ENCODE measurements around the gene PPP4R4. TPM values are rescaled to one million over a fixed set of nuclear protein-coding genes. Genes with fewer than 3 reads are reported as not detected.
A peak's percentile ranks its signal among the peaks of the same experiment; 100 is the strongest.

The PPP4R4 gene
- total and polyA plus RNA-seq, 11 donors: 0.06 to 1.0 (median 0.40) TPM; not detected in 6

GRCh38 chr14:94170136-94170535 is 4.0 kb upstream of the PPP4R4 start:
- H3K4me1 ChIP-seq: peaks cover 0 to 16% (median 10%) of the 10 kb centered on the region in 12 donors
- no peak overlapping the region for H3K27ac ChIP-seq
- peaks cover 0 to 19% (median 8%) of the 10 kb centered on the region in 9 donors for H3K27me3 ChIP-seq
- DNase-seq: no peak
- ATAC-seq: no peak
- no peak overlapping the region for H3K4me3 ChIP-seq
- TF ChIP-seq POLR2A (IDR thresholded peaks at IDR 0.05): no peak
- TF ChIP-seq, protein P1, sequence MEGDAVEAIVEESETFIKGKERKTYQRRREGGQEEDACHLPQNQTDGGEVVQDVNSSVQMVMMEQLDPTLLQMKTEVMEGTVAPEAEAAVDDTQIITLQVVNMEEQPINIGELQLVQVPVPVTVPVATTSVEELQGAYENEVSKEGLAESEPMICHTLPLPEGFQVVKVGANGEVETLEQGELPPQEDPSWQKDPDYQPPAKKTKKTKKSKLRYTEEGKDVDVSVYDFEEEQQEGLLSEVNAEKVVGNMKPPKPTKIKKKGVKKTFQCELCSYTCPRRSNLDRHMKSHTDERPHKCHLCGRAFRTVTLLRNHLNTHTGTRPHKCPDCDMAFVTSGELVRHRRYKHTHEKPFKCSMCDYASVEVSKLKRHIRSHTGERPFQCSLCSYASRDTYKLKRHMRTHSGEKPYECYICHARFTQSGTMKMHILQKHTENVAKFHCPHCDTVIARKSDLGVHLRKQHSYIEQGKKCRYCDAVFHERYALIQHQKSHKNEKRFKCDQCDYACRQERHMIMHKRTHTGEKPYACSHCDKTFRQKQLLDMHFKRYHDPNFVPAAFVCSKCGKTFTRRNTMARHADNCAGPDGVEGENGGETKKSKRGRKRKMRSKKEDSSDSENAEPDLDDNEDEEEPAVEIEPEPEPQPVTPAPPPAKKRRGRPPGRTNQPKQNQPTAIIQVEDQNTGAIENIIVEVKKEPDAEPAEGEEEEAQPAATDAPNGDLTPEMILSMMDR (IDR thresholded peaks at IDR 0.05): no peak
- no peaks in the 10 kb centered on the region for H3K9me3 ChIP-seq
- no peaks in the 10 kb centered on the region for H3K36me3 ChIP-seq
- intact Hi-C loops (cut with DNase I): no loop called here
- 74 to 82% (median 81%) methylated on average over 6 of the region's 6 CpGs for WGBS, 4 donors

GRCh38 chr14:94171208-94171607 is 2.9 kb upstream of the PPP4R4 start:
- Histone ChIP-seq H3K27ac (no peak overlapping the region), H3K4me1 (peaks cover 0 to 23% (median 14%) of the 10 kb centered on the region in 12 donors), H3K36me3 (no peaks in the 10 kb centered on the region), H3K4me3 (no peak overlapping the region), H3K9me3 (no peaks in the 10 kb centered on the region), H3K27me3 (peaks cover 0 to 22% (median 4%) of the 10 kb centered on the region in 9 donors)
- ATAC-seq (no peak), DNase-seq (no peak)
- intact Hi-C loops (cut with DNase I): no loop called here
- WGBS, 4 donors: 30 to 40% (median 32%) methylated on average over 3 of the region's 3 CpGs
- TF ChIP-seq, protein P1 (IDR thresholded peaks at IDR 0.05): no peak

DNA sequence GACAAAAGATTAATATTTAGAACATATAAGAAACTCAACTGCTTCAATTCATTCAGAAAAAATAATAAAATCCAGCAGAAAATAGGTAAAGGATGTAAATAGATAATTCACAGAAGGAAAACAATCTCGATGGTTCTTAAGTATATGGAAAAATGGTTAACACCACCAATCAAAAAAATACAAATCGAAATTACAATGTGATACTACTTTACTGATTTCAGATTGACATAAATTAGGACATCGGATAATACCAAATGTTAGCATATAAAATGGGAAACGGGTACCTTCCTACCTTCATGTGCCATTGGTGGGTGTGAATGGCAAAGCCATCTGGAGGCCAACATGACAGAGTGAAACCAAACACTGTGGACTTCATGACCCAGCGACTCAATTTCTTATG is 1.6 kb upstream of the PPP4R4 start:
- intact Hi-C loops (cut with DNase I): no loop called here

GRCh38 chr14:94173471-94173884 is 644 bp upstream of the PPP4R4 start:
- Histone ChIP-seq H3K36me3 (no peaks in the 10 kb centered on the region), H3K27ac (peak overlapping the region in 7 of 12 donors; percentile 29 to 69 (median 38)), H3K4me3 (peak overlapping the region; percentile 43 to 82 (median 64)), H3K4me1 (peaks cover 0 to 23% (median 14%) of the 10 kb centered on the region in 12 donors), H3K27me3 (peaks cover 0 to 45% (median 8%) of the 10 kb centered on the region in 9 donors), H3K9me3 (no peaks in the 10 kb centered on the region)
- ATAC-seq: peak in 2 of 4 donors; percentile 4 to 23
- intact Hi-C loops (cut with DNase I): no loop called here
- DNase-seq: peak in 1 of 5 donors; percentile 18
- TF ChIP-seq POLR2A (IDR thresholded peaks at IDR 0.05): no peak
- TF ChIP-seq, protein P1 (IDR thresholded peaks at IDR 0.05): no peak
- WGBS, 4 donors: 1 to 2% (median 1%) methylated on average over 17 to 20 of the region's 20 CpGs

More for the DNA sequence above, 1.6 kb upstream of the PPP4R4 start:
- H3K9me3 ChIP-seq: no peaks in the 10 kb centered on the region
- no peak overlapping the region for H3K27ac ChIP-seq
- DNase-seq (no peak), ATAC-seq (no peak)
- no peak for TF ChIP-seq POLR2A (IDR thresholded peaks at IDR 0.05)
- TF ChIP-seq, protein P1 (IDR thresholded peaks at IDR 0.05): no peak
- H3K36me3 ChIP-seq: no peaks in the 10 kb centered on the region
- peaks cover 0 to 35% (median 8%) of the 10 kb centered on the region in 9 donors for H3K27me3 ChIP-seq
- no peak overlapping the region for H3K4me3 ChIP-seq
- 80 to 89% (median 84%) methylated on average over 5 of the region's 5 CpGs for WGBS, 4 donors
- H3K4me1 ChIP-seq: peaks cover 0 to 23% (median 14%) of the 10 kb centered on the region in 12 donors
